Breast epithelium (tissue), 3 donors: ENCODE data around the gene ASIC1.

Experiments used
- CTCF ChIP-seq, 3 donors: fragments of 450-650 bp; IDR thresholded peaks; one replicate each; pipeline ENCODE4 v1.5.1; 2016 to 2017; ENCODE audit warnings: antibody characterized with exemption in 3 of 3, mild to moderate bottlenecking in 3 of 3, moderate library complexity in 3 of 3
- POLR2AphosphoS5 ChIP-seq, 3 donors: sonication (generic); formaldehyde crosslinking; IDR thresholded peaks; one replicate each; pipeline ENCODE4 v1.6.1; 2017; ENCODE audit warnings: antibody characterized with exemption in 3 of 3

- no peak for TF ChIP-seq CTCF (IDR thresholded peaks at IDR 0.05)
- no peak for TF ChIP-seq POLR2AphosphoS5 (IDR thresholded peaks at IDR 0.05)
These were observed 52.8 kb downstream of the ASIC1 start for GRCh38 chr12:50110127-50110761.
